Neuron (in vitro differentiated cells): ENCODE results near the gene METTL18.

Experiments
- H2AFZ ChIP-seq: one replicate; pipeline ENCODE4 v1.6.1; 2013; ENCODE audit warnings: low read depth, mild to moderate bottlenecking, inconsistent platforms, low read length, moderate library complexity
- H3K27me3 ChIP-seq: one replicate; pipeline ENCODE4 v1.6.1; 2013; ENCODE audit warnings: low read length; ENCODE audit not compliant: insufficient read depth
- H3K36me3 ChIP-seq: one replicate; pipeline ENCODE4 v1.6.1; 2013; ENCODE audit warnings: low read length; ENCODE audit not compliant: insufficient read depth
- H3K4me1 ChIP-seq: one replicate; pipeline ENCODE4 v1.6.1; 2013; ENCODE audit warnings: low read length; ENCODE audit not compliant: insufficient read depth
- H3K4me3 ChIP-seq: 2 replicates; pipeline ENCODE4 v1.5.1; 2013; ENCODE audit warnings: mild to moderate bottlenecking, low read length, moderate library complexity
- H3K9me3 ChIP-seq: one replicate; pipeline ENCODE4 v1.6.1; 2013; ENCODE audit warnings: low read length

Gene METTL18

GRCh38 chr1:169779150-169779549, 15.6 kb downstream of the METTL18 start:
- Histone ChIP-seq H3K36me3 (no peaks in the 10 kb centered on the region), H3K9me3 (no peaks in the 10 kb centered on the region), H3K4me3 (no peak overlapping the region), H3K4me1 (no peaks in the 10 kb centered on the region), H2AFZ (no peak overlapping the region), H3K27me3 (no peaks in the 10 kb centered on the region)

- H3K9me3 ChIP-seq = no peaks in the 10 kb centered on the region
- no peaks in the 10 kb centered on the region for H3K36me3 ChIP-seq
- H3K27me3 ChIP-seq = no peaks in the 10 kb centered on the region
- no peak overlapping the region for H2AFZ ChIP-seq
- no peak overlapping the region for H3K4me3 ChIP-seq
- H3K4me1 ChIP-seq = no peaks in the 10 kb centered on the region
Observed at GRCh38 chr1:169776440-169776839, 18.3 kb downstream of the METTL18 start.

DNA sequence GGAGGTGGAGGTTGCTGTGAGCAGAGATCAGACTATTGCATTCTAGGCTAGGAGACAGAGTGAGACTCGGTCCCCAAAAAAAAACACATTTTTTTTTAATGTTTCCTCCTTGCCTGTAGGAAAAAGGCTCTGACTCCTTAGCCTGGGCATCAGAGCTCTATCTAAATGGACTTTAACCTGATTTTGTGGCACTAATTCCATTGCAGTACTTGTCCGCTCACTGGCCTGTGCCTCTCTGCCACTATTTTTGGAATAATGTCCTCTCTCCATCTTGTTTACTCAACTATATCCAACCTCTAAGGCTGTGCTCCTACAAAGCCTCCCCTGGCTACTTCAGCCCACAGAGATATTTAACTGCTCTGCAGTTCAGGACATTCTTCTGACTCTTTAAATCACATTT, 26.5 kb downstream of the METTL18 start:
- H3K27me3 ChIP-seq = peaks cover 4% of the 10 kb centered on the region
- no peaks in the 10 kb centered on the region for H3K4me1 ChIP-seq
- H3K4me3 ChIP-seq = no peak overlapping the region
- no peak overlapping the region for H2AFZ ChIP-seq
- no peaks in the 10 kb centered on the region for H3K9me3 ChIP-seq
- no peaks in the 10 kb centered on the region for H3K36me3 ChIP-seq

DNA sequence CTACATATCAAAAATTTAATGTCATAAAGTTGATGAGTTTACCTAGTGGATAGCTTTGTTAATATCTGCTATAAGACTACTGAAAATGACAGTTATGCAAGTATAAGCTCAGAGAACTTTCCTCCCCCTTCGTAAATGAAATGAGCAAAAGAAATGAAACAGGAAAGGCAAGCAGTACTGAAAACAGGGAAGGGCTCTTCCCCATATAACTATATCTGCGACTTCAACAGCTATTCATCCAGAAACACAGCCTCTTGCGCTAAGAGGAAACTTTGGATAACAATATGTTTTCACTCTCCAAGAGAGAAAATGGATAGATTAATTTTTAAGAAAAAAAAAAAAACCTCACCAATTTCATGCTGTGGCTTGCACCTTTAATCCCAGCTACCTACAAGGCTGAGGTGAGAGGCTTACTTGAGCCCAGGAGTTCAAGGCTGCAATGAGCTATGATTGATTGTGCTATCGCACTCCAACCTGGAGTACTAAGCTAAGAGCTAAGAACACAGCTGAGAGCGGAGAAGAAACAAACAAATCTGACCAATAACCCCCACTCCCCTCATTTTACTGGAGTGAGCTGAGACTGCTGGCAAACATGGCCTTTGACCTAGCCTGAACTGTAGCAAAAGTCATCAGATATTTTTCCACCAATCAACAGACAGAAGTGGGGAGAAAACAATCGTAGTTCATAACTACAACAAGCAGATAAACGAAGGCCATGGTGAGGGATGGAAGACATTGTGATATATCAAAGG, 29.0 kb downstream of the METTL18 start:
- Histone ChIP-seq H3K4me3 (no peak overlapping the region), H3K4me1 (no peaks in the 10 kb centered on the region), H3K27me3 (peaks cover 4% of the 10 kb centered on the region), H2AFZ (no peak overlapping the region), H3K36me3 (no peaks in the 10 kb centered on the region), H3K9me3 (no peaks in the 10 kb centered on the region)

- Histone ChIP-seq H2AFZ (no peak overlapping the region), H3K4me3 (no peak overlapping the region), H3K27me3 (peaks cover 4% of the 10 kb centered on the region), H3K4me1 (no peaks in the 10 kb centered on the region), H3K36me3 (no peaks in the 10 kb centered on the region), H3K9me3 (no peaks in the 10 kb centered on the region)
Observed at GRCh38 chr1:169764919-169765318, 29.8 kb downstream of the METTL18 start.

DNA sequence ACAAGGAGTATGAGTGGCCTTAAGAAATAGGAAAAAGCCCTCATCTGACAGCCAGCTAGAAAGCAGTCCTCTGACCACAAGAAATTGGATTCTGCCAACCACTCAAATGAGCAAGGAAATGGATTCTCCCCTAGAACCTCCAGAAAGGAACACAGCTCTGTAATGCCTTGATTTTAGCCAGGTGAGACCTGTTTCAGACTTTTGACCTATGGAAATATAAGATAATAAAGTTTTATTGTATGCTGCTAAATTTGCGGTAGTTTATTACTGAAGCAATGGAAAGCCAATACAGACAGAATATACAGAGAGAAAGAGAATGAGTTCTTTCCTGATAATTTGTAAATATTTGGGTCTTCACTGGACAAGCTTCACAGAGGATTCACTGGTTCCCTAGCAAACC, 32.0 kb downstream of the METTL18 start:
- Histone ChIP-seq H2AFZ (no peak overlapping the region), H3K9me3 (no peaks in the 10 kb centered on the region), H3K4me1 (no peaks in the 10 kb centered on the region), H3K4me3 (no peak overlapping the region), H3K27me3 (peaks cover 4% of the 10 kb centered on the region), H3K36me3 (no peaks in the 10 kb centered on the region)

DNA sequence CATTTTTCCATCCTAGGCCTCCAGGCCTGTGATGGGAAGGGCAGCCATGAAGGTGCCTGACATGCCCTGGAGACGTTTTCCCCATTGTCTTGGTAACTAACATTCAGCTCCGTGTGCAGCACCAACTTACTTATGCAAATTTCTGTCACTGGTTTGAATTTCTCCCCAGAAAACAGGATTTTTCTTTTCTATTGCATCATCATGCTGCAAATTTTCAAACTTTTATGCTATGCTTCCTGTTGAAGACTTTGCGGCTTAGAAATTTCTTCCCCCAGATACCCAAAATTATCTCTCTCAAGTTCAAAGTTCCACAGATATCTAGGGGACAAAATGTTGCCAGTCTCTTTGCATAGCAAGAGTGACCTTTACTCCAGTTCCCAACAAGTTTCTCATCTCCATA, 35.7 kb downstream of the METTL18 start:
- Histone ChIP-seq H2AFZ (no peak overlapping the region), H3K4me3 (no peak overlapping the region), H3K9me3 (no peaks in the 10 kb centered on the region), H3K27me3 (no peaks in the 10 kb centered on the region), H3K4me1 (no peaks in the 10 kb centered on the region), H3K36me3 (no peaks in the 10 kb centered on the region)

DNA sequence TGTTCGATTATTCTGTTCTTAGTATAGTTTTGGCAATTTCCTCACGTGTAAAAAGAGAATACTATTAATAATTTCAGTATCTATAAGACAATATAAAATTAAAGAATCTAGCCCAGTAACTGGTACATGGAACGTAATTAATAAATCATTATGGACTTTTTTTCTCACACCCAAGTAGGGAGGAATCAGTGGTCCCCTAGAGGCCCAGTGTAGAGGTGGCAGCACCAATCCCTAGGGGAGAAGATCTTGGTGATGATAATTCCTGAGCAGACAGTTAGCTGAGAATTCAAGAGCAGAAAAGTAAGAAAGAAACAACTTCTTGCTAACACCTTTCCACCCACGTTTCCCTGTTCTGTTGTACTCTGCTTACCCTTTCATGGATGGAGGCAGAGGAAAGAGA, 41.2 kb downstream of the METTL18 start:
- Histone ChIP-seq H3K4me3 (no peak overlapping the region), H3K36me3 (no peaks in the 10 kb centered on the region), H3K4me1 (no peaks in the 10 kb centered on the region), H3K27me3 (no peaks in the 10 kb centered on the region), H3K9me3 (no peaks in the 10 kb centered on the region), H2AFZ (no peak overlapping the region)

DNA sequence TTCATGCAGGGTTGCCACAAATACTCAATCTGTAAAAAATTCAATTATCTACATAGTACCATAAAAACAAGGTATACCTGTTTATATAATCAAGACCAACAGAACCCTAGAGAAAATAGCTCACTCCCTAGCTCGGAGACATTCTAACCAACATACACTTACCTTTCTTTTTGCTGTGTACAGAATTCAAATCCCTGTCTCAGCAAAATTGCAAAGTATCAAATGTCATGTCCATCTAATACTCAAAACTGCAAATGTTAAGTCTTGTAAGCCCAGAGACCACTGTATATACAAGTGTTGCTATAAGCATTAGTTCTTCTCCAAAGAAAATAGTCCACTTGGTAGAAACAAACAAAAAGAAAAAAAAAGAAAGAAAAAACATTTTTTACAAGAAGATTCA, 44.7 kb downstream of the METTL18 start:
- H2AFZ ChIP-seq = no peak overlapping the region
- H3K27me3 ChIP-seq = peaks cover 3% of the 10 kb centered on the region
- no peaks in the 10 kb centered on the region for H3K36me3 ChIP-seq
- no peaks in the 10 kb centered on the region for H3K9me3 ChIP-seq
- no peaks in the 10 kb centered on the region for H3K4me1 ChIP-seq
- H3K4me3 ChIP-seq = no peak overlapping the region

DNA sequence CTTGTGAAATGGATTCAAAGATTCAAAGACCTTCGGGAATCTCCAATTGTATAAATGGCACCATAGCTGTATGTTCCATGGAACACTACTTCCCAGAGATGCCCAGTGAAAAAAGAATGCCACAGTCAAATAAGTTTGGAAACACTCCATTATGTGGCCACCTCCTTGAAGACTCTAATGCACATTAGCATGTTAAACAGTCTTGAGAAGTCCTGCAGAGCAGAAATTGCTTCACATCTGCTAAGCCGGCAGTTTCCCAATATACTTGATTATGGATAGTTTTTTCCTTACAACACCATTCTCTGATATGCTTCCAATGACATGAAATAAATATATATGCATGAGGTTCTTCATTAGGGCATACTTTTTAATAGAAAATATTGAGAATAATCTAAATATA, 48.2 kb downstream of the METTL18 start:
- Histone ChIP-seq H3K36me3 (no peaks in the 10 kb centered on the region), H3K4me1 (no peaks in the 10 kb centered on the region)

DNA sequence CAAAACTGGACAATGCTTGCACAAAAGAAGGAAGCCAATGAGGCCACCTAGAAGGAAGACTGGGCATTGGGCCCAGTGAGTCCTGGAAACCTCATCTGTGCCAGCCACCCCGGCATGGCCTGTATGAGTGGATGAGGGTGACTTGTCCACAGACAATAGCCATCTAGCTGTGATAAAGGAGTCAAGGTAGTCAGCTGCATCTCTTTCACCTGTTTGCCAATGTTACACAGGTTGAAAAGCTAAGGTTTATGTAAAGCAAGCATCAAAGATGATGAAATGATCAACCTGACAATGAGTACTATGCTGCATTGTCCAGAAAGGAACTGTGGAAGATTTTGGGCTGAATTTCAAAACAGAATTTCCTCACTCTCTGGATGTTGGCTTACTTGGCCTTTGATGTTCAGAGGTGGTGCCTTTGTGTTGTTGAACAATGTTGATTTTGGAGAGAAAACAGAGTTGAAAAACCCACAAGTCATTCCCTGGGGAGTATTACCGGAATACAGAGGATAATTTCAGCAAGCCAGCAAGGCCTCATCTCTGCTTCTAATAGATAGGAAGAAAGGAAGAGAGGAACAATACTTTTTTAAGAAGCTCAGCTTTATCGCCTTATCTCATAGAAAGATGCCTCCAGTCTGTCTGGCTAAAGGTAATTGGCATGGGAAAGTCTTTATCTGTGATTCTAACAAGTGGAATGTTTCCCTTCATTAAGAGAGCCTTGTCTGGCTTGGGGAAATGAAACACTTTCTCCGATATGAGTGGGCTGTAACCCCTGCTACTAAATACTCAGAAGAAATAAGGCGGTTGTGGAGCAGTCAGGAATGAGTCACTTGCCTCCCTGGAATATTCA, 49.5 kb downstream of the METTL18 start:
- no peaks in the 10 kb centered on the region for H3K9me3 ChIP-seq
- no peaks in the 10 kb centered on the region for H3K36me3 ChIP-seq
- no peak overlapping the region for H3K4me3 ChIP-seq
- no peaks in the 10 kb centered on the region for H3K4me1 ChIP-seq
- H2AFZ ChIP-seq = no peak overlapping the region
- H3K27me3 ChIP-seq = peaks cover 3% of the 10 kb centered on the region

More for the DNA sequence above, 48.2 kb downstream of the METTL18 start:
- peaks cover 3% of the 10 kb centered on the region for H3K27me3 ChIP-seq
- H3K4me3 ChIP-seq = no peak overlapping the region
- H2AFZ ChIP-seq = no peak overlapping the region
- H3K9me3 ChIP-seq = no peaks in the 10 kb centered on the region
